ENCODE measurements around the gene LRRC56. TPM values are rescaled to one million over a fixed set of nuclear protein-coding genes. Genes with fewer than 3 reads are reported as not detected.
A peak's percentile ranks its signal among the peaks of the same experiment; 100 is the strongest.

Gene LRRC56
- total RNA-seq, 1 experiment from 2014 or later = 3.4 TPM

DNA sequence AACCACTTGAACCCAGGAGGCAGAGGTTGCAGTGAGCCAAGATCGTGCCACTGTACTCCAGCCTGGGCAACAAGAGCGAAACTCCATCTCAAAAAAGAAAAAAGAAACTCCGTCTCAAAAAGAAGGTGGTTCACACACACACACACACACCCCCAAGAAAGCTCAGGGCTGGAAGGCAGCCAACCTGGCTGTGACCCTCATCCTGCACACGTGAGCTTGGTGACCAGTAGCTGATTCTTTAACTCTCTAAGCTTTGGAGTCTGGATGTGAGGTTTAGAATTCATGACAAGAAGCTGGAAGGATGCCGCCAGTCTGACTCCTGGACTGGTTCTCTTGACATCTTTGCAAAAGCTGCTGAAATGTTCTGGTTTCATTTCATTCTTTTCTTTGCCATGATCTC lies 28.4 kb upstream of the LRRC56 start:
- no CpG with 5 or more reads among the region's 5 CpGs for WGBS (ENCODE audit: extremely low coverage, insufficient read length, low lambda C conversion rate)
- H3K4me3 Mint-ChIP-seq = peak overlapping the region; percentile 34 to 61; a peak in 4 of 5 replicates

More for the DNA sequence above, 28.4 kb upstream of the LRRC56 start:
- Histone ChIP-seq H3K23ac (ENCODE audit: insufficient read length, low read depth, low read length) (no peak overlapping the region), H4K91ac (ENCODE audit: insufficient read length, low read depth, low read length) (no peak overlapping the region), H3K4me1 (ENCODE audit: insufficient read depth, low read length) (no peaks in the 10 kb centered on the region), H3K18ac (ENCODE audit: insufficient read length, low read depth, low read length) (no peak overlapping the region), H2BK5ac (ENCODE audit: insufficient read length, low read length) (no peak overlapping the region), H3K9ac (ENCODE audit: extremely low read depth, insufficient read length, low read length) (no peak overlapping the region), H2AK5ac (ENCODE audit: insufficient read length, low read length) (no peak overlapping the region), H3K27ac (ENCODE audit: insufficient read length, low read depth, low read length) (no peak overlapping the region), H3K9me3 (ENCODE audit: control insufficient read depth, low read depth, low read length) (no peaks in the 10 kb centered on the region), H2BK120ac (ENCODE audit: low read depth, low read length, poor library complexity, severe bottlenecking) (no peak overlapping the region), H3K56ac (ENCODE audit: insufficient read length, low read depth, low read length) (no peak overlapping the region), H3K14ac (ENCODE audit: insufficient read depth, low read length) (no peak overlapping the region), H2AFZ (ENCODE audit: low read length) (no peak overlapping the region), H3T11ph (ENCODE audit: low read length) (no peak overlapping the region), H2BK20ac (ENCODE audit: low read depth, low read length, poor library complexity, severe bottlenecking) (no peak overlapping the region), H3K79me2 (ENCODE audit: insufficient read depth, low read length) (peaks cover 2% of the 10 kb centered on the region; the same call in 1 of the 2 replicates), H2BK15ac (ENCODE audit: low read depth, low read length) (no peak overlapping the region), H4K5ac (ENCODE audit: insufficient read length, low read depth, low read length) (no peak overlapping the region), H3K23me2 (ENCODE audit: insufficient read length, low read depth, low read length, poor library complexity, severe bottlenecking) (peaks cover 16% of the 10 kb centered on the region), H3K4me2 (ENCODE audit: insufficient read depth, insufficient read length, low read length) (no peak overlapping the region), H2BK12ac (ENCODE audit: insufficient read length, low read depth, low read length) (no peak overlapping the region), H3K4ac (ENCODE audit: low read depth, low read length) (no peak overlapping the region), H3K79me1 (ENCODE audit: insufficient read depth, low read depth, low read length, poor library complexity, severe bottlenecking) (no peaks in the 10 kb centered on the region), H4K8ac (replicated peaks; ENCODE audit: insufficient read length, low read depth, low read length) (no peak overlapping the region), H3K27me3 (ENCODE audit: insufficient read depth, low read length) (no peaks in the 10 kb centered on the region; the same call in 1 of the 2 replicates), H4K20me1 (ENCODE audit: control insufficient read depth, insufficient read depth, insufficient read length) (no peaks in the 10 kb centered on the region)
- DNase-seq = no peak
- H3K27ac Mint-ChIP-seq = no peak overlapping the region
- H3K27me3 Mint-ChIP-seq (ENCODE audit: low read depth) = no peaks in the 10 kb centered on the region; the same call in none of the 2 replicates
- TF ChIP-seq, protein P1, sequence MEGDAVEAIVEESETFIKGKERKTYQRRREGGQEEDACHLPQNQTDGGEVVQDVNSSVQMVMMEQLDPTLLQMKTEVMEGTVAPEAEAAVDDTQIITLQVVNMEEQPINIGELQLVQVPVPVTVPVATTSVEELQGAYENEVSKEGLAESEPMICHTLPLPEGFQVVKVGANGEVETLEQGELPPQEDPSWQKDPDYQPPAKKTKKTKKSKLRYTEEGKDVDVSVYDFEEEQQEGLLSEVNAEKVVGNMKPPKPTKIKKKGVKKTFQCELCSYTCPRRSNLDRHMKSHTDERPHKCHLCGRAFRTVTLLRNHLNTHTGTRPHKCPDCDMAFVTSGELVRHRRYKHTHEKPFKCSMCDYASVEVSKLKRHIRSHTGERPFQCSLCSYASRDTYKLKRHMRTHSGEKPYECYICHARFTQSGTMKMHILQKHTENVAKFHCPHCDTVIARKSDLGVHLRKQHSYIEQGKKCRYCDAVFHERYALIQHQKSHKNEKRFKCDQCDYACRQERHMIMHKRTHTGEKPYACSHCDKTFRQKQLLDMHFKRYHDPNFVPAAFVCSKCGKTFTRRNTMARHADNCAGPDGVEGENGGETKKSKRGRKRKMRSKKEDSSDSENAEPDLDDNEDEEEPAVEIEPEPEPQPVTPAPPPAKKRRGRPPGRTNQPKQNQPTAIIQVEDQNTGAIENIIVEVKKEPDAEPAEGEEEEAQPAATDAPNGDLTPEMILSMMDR (conservative IDR thresholded peaks at IDR 0.05) = no peak
- peaks cover 3 to 9% of the 10 kb centered on the region in 2 experiments; a peak in 2 of 4 replicates for H3K4me1 Mint-ChIP-seq
- H3K36me3 Mint-ChIP-seq (ENCODE audit: insufficient read depth in 1 of 3, low read depth in 3 of 3) = peaks cover 22 to 32% (median 22%) of the 10 kb centered on the region in 3 experiments
- no peaks in the 10 kb centered on the region for H3K9me3 Mint-ChIP-seq
